ENCODE results near the gene KRT3.

Gene KRT3

GRCh38 chr12:52769946-52770345 is 26.0 kb downstream of the KRT3 start:
- TF ChIP-seq ARNTL (CRISPR knock-in tag; IDR thresholded peaks at IDR 0.05; ENCODE audit: borderline replicate concordance, low read depth) (no peak), OSR1 (CRISPR knock-in tag; IDR thresholded peaks at IDR 0.05) (no peak), SNAI2 (CRISPR knock-in tag; IDR thresholded peaks at IDR 0.05) (no peak), ZFP3 (CRISPR knock-in tag; IDR thresholded peaks at IDR 0.05) (no peak), ZC3H10 (CRISPR knock-in tag; IDR thresholded peaks at IDR 0.05) (no peak), PPARA (CRISPR knock-in tag; IDR thresholded peaks at IDR 0.05; ENCODE audit: borderline replicate concordance) (no peak)
- TF ChIP-seq, protein P1, sequence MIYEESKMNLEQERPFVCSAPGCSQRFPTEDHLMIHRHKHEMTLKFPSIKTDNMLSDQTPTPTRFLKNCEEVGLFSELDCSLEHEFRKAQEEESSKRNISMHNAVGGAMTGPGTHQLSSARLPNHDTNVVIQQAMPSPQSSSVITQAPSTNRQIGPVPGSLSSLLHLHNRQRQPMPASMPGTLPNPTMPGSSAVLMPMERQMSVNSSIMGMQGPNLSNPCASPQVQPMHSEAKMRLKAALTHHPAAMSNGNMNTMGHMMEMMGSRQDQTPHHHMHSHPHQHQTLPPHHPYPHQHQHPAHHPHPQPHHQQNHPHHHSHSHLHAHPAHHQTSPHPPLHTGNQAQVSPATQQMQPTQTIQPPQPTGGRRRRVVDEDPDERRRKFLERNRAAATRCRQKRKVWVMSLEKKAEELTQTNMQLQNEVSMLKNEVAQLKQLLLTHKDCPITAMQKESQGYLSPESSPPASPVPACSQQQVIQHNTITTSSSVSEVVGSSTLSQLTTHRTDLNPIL (CRISPR knock-in tag; IDR thresholded peaks at IDR 0.05; ENCODE audit: low read depth) = no peak
- no peak for ATAC-seq

DNA sequence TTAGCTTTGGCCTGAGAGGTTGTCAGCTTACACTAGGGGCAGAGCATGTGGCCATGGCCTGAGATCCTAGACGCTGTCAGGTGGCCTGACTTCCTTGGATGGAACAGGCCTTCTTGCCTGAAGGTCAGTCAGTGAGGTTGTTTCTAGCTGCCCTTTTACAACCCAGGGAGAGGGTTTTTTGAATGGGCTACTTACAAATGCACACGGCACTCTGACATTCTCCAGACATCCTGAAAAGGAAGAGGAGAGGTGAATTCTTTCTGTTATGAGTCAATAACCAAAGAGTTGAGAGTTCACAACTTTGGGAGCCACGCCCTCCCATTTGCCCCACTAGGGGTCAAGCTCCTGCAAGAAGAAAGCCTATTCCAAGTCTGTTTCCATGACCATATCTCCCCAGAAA is 26.6 kb downstream of the KRT3 start:
- no peak for ATAC-seq
- TF ChIP-seq TCF4 (CRISPR knock-in tag; IDR thresholded peaks at IDR 0.05; ENCODE audit: borderline replicate concordance) (no peak), ARNTL (CRISPR knock-in tag; IDR thresholded peaks at IDR 0.05; ENCODE audit: borderline replicate concordance, low read depth) (no peak), SNAI2 (CRISPR knock-in tag; IDR thresholded peaks at IDR 0.05) (no peak), RARB (CRISPR knock-in tag; IDR thresholded peaks at IDR 0.05) (no peak), ZFP3 (CRISPR knock-in tag; IDR thresholded peaks at IDR 0.05) (no peak), ISL1 (CRISPR knock-in tag; IDR thresholded peaks at IDR 0.05) (no peak), TSHZ2 (CRISPR knock-in tag; IDR thresholded peaks at IDR 0.05) (no peak), BACH2 (CRISPR knock-in tag; IDR thresholded peaks at IDR 0.05; ENCODE audit: borderline replicate concordance) (no peak), ZNF8 (CRISPR knock-in tag; IDR thresholded peaks at IDR 0.05) (no peak), OSR1 (CRISPR knock-in tag; IDR thresholded peaks at IDR 0.05) (no peak), CSDC2 (CRISPR knock-in tag; IDR thresholded peaks at IDR 0.05) (no peak), ESRRG (CRISPR knock-in tag; IDR thresholded peaks at IDR 0.05) (no peak), ZC3H10 (CRISPR knock-in tag; IDR thresholded peaks at IDR 0.05) (no peak), ZFP30 (CRISPR knock-in tag; IDR thresholded peaks at IDR 0.05) (no peak), PATZ1 (CRISPR knock-in tag; IDR thresholded peaks at IDR 0.05; ENCODE audit: borderline replicate concordance) (no peak), TOX (CRISPR knock-in tag; IDR thresholded peaks at IDR 0.05; ENCODE audit: borderline replicate concordance) (no peak)
- TF ChIP-seq, protein P2, sequence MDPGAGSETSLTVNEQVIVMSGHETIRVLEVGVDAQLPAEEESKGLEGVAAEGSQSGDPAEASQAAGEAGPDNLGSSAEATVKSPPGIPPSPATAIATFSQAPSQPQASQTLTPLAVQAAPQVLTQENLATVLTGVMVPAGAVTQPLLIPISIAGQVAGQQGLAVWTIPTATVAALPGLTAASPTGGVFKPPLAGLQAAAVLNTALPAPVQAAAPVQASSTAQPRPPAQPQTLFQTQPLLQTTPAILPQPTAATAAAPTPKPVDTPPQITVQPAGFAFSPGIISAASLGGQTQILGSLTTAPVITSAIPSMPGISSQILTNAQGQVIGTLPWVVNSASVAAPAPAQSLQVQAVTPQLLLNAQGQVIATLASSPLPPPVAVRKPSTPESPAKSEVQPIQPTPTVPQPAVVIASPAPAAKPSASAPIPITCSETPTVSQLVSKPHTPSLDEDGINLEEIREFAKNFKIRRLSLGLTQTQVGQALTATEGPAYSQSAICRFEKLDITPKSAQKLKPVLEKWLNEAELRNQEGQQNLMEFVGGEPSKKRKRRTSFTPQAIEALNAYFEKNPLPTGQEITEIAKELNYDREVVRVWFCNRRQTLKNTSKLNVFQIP (CRISPR knock-in tag; IDR thresholded peaks at IDR 0.05; ENCODE audit: borderline replicate concordance, low read depth) = no peak

DNA sequence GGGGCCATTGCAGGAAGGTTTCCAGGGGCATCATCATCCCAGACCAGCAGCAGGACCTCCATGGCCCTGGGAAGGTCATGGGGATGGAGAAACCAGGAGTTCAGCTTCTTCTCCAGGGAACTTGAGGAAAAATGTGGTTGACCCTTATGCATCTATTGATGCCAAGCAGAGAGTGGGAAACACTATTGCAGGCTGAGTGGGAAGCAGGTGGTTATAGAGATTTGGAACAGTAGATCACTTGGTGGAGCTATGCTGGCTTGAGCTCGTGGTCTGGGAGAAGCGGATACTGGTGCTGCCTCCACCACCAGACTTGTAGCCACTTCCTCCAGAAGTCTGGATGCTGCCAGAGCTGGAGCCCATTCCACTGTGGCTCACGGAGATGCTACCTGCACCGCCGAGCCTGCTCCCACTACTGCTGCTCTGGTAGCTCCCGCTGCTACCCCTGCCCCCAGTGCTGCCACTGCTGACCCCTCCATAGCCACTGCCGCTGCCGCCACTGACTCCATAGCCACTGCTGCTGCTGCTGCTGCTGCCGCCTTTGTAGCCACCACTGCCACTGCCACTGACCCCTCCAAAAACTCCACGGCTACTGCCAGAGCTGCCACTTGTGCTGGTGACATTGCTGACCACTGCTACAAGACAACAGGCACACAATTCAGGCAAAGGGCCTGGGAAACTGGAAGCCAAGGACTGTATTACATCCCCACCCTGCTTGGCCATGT is 27.3 kb downstream of the KRT3 start:
- TF ChIP-seq ZFP30 (CRISPR knock-in tag; IDR thresholded peaks at IDR 0.05) = no peak
- no peak for TF ChIP-seq ZC3H10 (CRISPR knock-in tag; IDR thresholded peaks at IDR 0.05)
- no peak for TF ChIP-seq ZNF565 (CRISPR knock-in tag; conservative IDR thresholded peaks at IDR 0.05; ENCODE audit: low read depth)
- TF ChIP-seq ISL1 (CRISPR knock-in tag; IDR thresholded peaks at IDR 0.05) = no peak
- no peak for ATAC-seq

DNA sequence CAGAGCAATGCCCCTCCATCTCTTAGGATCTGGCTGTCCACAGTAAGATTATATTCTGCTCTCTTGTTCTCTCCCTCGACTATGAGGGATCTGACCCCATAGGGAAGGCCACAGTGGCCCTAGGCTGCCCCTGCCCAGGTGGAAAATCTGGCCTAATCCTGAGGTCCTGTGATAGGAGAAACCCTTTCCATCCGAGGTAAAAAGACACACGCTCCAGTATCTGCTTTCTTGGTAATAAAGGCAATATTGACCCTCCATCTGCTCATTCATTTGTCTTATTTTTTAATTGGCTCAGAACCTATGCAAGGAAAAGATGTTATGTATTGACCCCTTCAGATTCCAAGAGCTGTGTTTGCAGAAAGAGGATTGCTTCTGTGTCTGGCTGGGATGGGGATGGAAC is 28.5 kb downstream of the KRT3 start:
- ATAC-seq = no peak
- TF ChIP-seq PATZ1 (CRISPR knock-in tag; IDR thresholded peaks at IDR 0.05; ENCODE audit: borderline replicate concordance) (no peak), PPARA (CRISPR knock-in tag; IDR thresholded peaks at IDR 0.05; ENCODE audit: borderline replicate concordance) (no peak)

Data from SK-N-SH treated with all-trans-retinoic acid at 6 μM for 48 hours (cell line).